Endothelial cell of umbilical vein (primary cell): ENCODE results near the gene ATP10B. TPM values are rescaled to one million over a fixed set of nuclear protein-coding genes. Genes with fewer than 3 reads are reported as not detected.

ENCODE experiments used
- BruUV-seq: library from RNA; stranded (reverse); fragments of 400-500 nt; replicated peaks from 2 replicates; lab custom pipeline; 2021; lab: Mats Ljungman, UMichigan
- CTCF ChIA-PET: fragments of 300-600, 350-600 bp; sonication (Branson Sonifier 250); formaldehyde crosslinking; loops from one replicate; lab custom pipeline; 2021; ENCODE audit warnings: antibody characterized with exemption, inconsistent platforms; lab: Charles Lee
- POLR2A ChIA-PET: fragments of 300-600, 350-600 bp; sonication (Branson Sonifier 250); formaldehyde crosslinking; loops from one replicate; lab custom pipeline; 2021; ENCODE audit warnings: antibody characterized with exemption, inconsistent platforms; lab: Charles Lee
- DNase-seq: peaks from one replicate; pipeline ENCODE4 v3.0.0-alpha.2; 2011; ENCODE audit warnings: low read depth, low spot score
- FAIRE-seq: peaks from 2 replicates; lab custom pipeline; 2011; peaks lifted over from hg19 to GRCh38; lab: Jason Lieb, UNC
- H2AFZ ChIP-seq: 2 replicates; pipeline ENCODE4 v1.6.0; 2012; ENCODE audit warnings: low read depth, low read length, control low read depth, inconsistent platforms
- H3K27ac ChIP-seq: 2 replicates; pipeline ENCODE4 v1.5.1; 2011; ENCODE audit warnings: low read depth, mild to moderate bottlenecking, control low read depth, low read length, moderate library complexity; ENCODE audit not compliant: insufficient read depth
- H3K27me3 ChIP-seq, 2 experiments: 2 replicates each; pipeline versions ENCODE4 v1.6.0 to v1.6.1; 2011; ENCODE audit warnings: low read length in 2 of 2, mixed read lengths in 1 of 2; ENCODE audit not compliant: control insufficient read depth in 2 of 2, insufficient read depth in 2 of 2
- H3K36me3 ChIP-seq, 2 experiments: 2 replicates in 1 of 2; 3 replicates in 1 of 2; pipeline ENCODE4 v1.5.1; 2011; ENCODE audit warnings: low read length in 2 of 2, mild to moderate bottlenecking in 1 of 2, moderate library complexity in 1 of 2; ENCODE audit not compliant: control insufficient read depth in 2 of 2, insufficient read depth in 2 of 2; ENCODE audit errors: extremely low read depth in 1 of 2
- H3K4me1 ChIP-seq: 3 replicates; pipeline ENCODE4 v1.5.1; 2011; ENCODE audit warnings: mild to moderate bottlenecking, low read length; ENCODE audit not compliant: control insufficient read depth, insufficient read depth; ENCODE audit errors: extremely low read depth
- H3K4me2 ChIP-seq: 2 replicates; pipeline ENCODE4 v1.6.1; 2011; ENCODE audit warnings: low read length, control low read depth, mixed read lengths; ENCODE audit not compliant: insufficient read depth
- H3K4me3 ChIP-seq, 3 experiments: fragments of 200-600 bp in 1 of 3; sonication (generic), shearing (Covaris generic) in 1 of 3; replicated peaks in 1 of 3; 2 replicates each; pipeline ENCODE4 v1.5.1; 2011 to 2016; ENCODE audit warnings: control low read depth in 3 of 3, low read length in 3 of 3, mild to moderate bottlenecking in 2 of 3, inconsistent platforms in 1 of 3, low read depth in 1 of 3, moderate library complexity in 1 of 3; ENCODE audit not compliant: insufficient read depth in 1 of 3
- H3K79me2 ChIP-seq: 2 replicates; pipeline ENCODE4 v1.6.0; 2012; ENCODE audit warnings: low read length, inconsistent platforms; ENCODE audit not compliant: control insufficient read depth, insufficient read depth
- H3K9ac ChIP-seq: replicated peaks from 2 replicates; pipeline ENCODE3; 2011; ENCODE audit warnings: low read length, control low read depth; ENCODE audit not compliant: insufficient read depth; ENCODE audit errors: extremely low read depth
- H3K9me1 ChIP-seq: replicated peaks from 3 replicates; pipeline ENCODE4 v1.6.0; 2011; ENCODE audit warnings: mild to moderate bottlenecking, low read length; ENCODE audit not compliant: control insufficient read depth, insufficient read depth; ENCODE audit errors: extremely low read depth
- H3K9me3 ChIP-seq: replicated peaks from 2 replicates; pipeline ENCODE4 v1.5.1; 2012; ENCODE audit warnings: low read length, inconsistent platforms; ENCODE audit not compliant: control insufficient read depth, insufficient read depth
- H4K20me1 ChIP-seq: replicated peaks from 2 replicates; pipeline ENCODE3; 2011; ENCODE audit warnings: mild to moderate bottlenecking, low read length; ENCODE audit not compliant: control insufficient read depth, insufficient read depth; ENCODE audit errors: extremely low read depth
- EZH2 ChIP-seq: IDR thresholded peaks from 2 replicates; pipeline ENCODE4 v1.6.1; 2012; ENCODE audit warnings: borderline replicate concordance, low read depth, mild to moderate bottlenecking, moderate library complexity, low read length, inconsistent platforms; ENCODE audit not compliant: severe bottlenecking
- GATA2 ChIP-seq: IDR thresholded peaks from 2 replicates; pipeline ENCODE4 v1.7.0; 2011; ENCODE audit warnings: low read depth, mild to moderate bottlenecking, moderate library complexity, mixed read lengths, low read length; ENCODE audit not compliant: insufficient read length, insufficient read depth
- JUN ChIP-seq: IDR thresholded peaks from 2 replicates; pipeline ENCODE4 v1.6.1; 2011; ENCODE audit warnings: borderline replicate concordance, low read depth; ENCODE audit not compliant: insufficient read length, insufficient read depth
- MYC ChIP-seq: IDR thresholded peaks from one replicate; pipeline ENCODE4 v1.6.1; 2011; ENCODE audit warnings: mild to moderate bottlenecking, low read depth, low read length
- POLR2AphosphoS5 ChIP-seq: IDR thresholded peaks from 2 replicates; pipeline ENCODE4 v1.6.1; 2012; ENCODE audit warnings: low read depth, mild to moderate bottlenecking, control low read depth, low read length, moderate library complexity; ENCODE audit not compliant: insufficient read depth
- dilution Hi-C: fragments of 300-500 bp; cut with MboI; formaldehyde crosslinking; loops from one replicate; pipeline ENCODE4 v1.15.0; 2019; ENCODE audit warnings: low sequenced_read_pairs; ENCODE audit not compliant: extremely low pct_ligation_motif_present
- intact Hi-C: fragments of 100-400 bp; cut with micrococcal nuclease; formaldehyde crosslinking; loops from one replicate; pipeline ENCODE4 v1.10.0; 2022
- polyA plus RNA-seq, 4 experiments: library from polyadenylated mRNA; depleted of rRNA in 3 of 4; stranded (reverse) in 3 of 4; unstranded in 1 of 4; fragments of >200 nt; gene quantifications; 2 replicates each; pipeline versions ENCODE4 v1.2.1 to v1.2.3, GENCODE V29; 2011 to 2012; ENCODE audit warnings: missing spikeins in 1 of 4
- total RNA-seq: library from RNA; stranded (reverse); gene quantifications from 2 replicates; pipeline ENCODE4 v1.2.3, GENCODE V29; 2021
- TF ChIP-seq, protein P1 (sequence below): IDR thresholded peaks from 2 replicates; pipeline ENCODE4 v1.6.1; 2011; ENCODE audit not compliant: insufficient read depth, insufficient read length
- TF ChIP-seq, protein P2 (sequence below), 2 donors: IDR thresholded peaks; 1 replicate in 1 of 2; 2 replicates in 1 of 2; pipeline ENCODE4 v1.5.1; 2011; ENCODE audit warnings: low read length in 2 of 2, mild to moderate bottlenecking in 2 of 2, moderate library complexity in 2 of 2, control low read depth in 1 of 2, inconsistent platforms in 1 of 2, low read depth in 1 of 2; ENCODE audit not compliant: insufficient read depth in 1 of 2; ENCODE audit errors: extremely low read depth in 1 of 2

The ATP10B gene
- total and polyA plus RNA-seq, 2 donors (not counting 3 experiments of a cell fraction or from before 2014, with no cell fraction given): not detected

DNA sequence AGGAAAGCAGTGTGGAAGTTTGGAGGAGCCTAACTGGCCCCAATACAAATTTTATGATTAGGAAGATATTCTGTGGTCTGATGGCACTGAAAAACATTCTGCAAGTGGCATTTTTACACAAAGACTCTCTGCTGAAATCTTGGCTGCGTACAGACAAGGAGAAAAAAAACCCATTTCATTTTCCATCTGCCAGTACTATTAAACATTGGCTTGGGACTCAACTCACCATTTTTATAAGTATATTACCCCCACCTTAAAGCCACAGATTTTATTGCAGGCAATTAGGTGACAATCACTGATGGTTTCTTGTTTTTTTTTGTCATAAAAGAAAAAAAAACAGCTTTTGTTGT, 223.4 kb downstream of the ATP10B start:
- no peaks in the 10 kb centered on the region for H3K4me1 ChIP-seq
- no peak for TF ChIP-seq JUN
- TF ChIP-seq, protein P1, sequence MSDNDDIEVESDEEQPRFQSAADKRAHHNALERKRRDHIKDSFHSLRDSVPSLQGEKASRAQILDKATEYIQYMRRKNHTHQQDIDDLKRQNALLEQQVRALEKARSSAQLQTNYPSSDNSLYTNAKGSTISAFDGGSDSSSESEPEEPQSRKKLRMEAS: no peak
- TF ChIP-seq POLR2AphosphoS5: no peak
- TF ChIP-seq, protein P2, sequence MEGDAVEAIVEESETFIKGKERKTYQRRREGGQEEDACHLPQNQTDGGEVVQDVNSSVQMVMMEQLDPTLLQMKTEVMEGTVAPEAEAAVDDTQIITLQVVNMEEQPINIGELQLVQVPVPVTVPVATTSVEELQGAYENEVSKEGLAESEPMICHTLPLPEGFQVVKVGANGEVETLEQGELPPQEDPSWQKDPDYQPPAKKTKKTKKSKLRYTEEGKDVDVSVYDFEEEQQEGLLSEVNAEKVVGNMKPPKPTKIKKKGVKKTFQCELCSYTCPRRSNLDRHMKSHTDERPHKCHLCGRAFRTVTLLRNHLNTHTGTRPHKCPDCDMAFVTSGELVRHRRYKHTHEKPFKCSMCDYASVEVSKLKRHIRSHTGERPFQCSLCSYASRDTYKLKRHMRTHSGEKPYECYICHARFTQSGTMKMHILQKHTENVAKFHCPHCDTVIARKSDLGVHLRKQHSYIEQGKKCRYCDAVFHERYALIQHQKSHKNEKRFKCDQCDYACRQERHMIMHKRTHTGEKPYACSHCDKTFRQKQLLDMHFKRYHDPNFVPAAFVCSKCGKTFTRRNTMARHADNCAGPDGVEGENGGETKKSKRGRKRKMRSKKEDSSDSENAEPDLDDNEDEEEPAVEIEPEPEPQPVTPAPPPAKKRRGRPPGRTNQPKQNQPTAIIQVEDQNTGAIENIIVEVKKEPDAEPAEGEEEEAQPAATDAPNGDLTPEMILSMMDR (IDR thresholded peaks at IDR 0.05; ENCODE audit: extremely low read depth in 1 of 2, insufficient read depth in 1 of 2, low read depth in 1 of 2, low read length in 2 of 2): no peak
- no peak for TF ChIP-seq MYC
- no peak for TF ChIP-seq EZH2
- TF ChIP-seq GATA2: no peak
- H3K9me3 ChIP-seq: no peaks in the 10 kb centered on the region
- no peaks in the 10 kb centered on the region for H4K20me1 ChIP-seq
- H2AFZ ChIP-seq: no peak overlapping the region
- H3K4me3 ChIP-seq: no peak overlapping the region
- FAIRE-seq: no peak
- H3K4me2 ChIP-seq: no peak overlapping the region
- CTCF ChIA-PET: no interaction called here
- intact Hi-C loops (no loop called here), dilution Hi-C loops (no loop called here)
- POLR2A ChIA-PET: no interaction called here
- H3K9ac ChIP-seq: no peak overlapping the region
- DNase-seq: no peak
- BruUV-seq: no TSS peak
- no peaks in the 10 kb centered on the region for H3K9me1 ChIP-seq
- H3K36me3 ChIP-seq: no peaks in the 10 kb centered on the region
- no peak overlapping the region for H3K27ac ChIP-seq
- H3K79me2 ChIP-seq: no peaks in the 10 kb centered on the region
- no peaks in the 10 kb centered on the region for H3K27me3 ChIP-seq
